Stimulated activated CD4-positive, alpha-beta T cell treated with anti-CD3 and anti-CD28 coated beads, TNF-alpha, amount 100 ng/mL, for 48 hours (primary cell): ENCODE measurements around the gene SLC22A15.
"Not testable (repeated sequence)": the region's sequence is repeated elsewhere in the genome, so short reads cannot be mapped to it uniquely, and the experiment has no call there.

Experiments
- DNase-seq, 3 donors: peaks; one replicate each; pipeline ENCODE4 v3.0.0-alpha.2; 2020; ENCODE audit warnings: low read depth in 3 of 3

SLC22A15 gene

DNA sequence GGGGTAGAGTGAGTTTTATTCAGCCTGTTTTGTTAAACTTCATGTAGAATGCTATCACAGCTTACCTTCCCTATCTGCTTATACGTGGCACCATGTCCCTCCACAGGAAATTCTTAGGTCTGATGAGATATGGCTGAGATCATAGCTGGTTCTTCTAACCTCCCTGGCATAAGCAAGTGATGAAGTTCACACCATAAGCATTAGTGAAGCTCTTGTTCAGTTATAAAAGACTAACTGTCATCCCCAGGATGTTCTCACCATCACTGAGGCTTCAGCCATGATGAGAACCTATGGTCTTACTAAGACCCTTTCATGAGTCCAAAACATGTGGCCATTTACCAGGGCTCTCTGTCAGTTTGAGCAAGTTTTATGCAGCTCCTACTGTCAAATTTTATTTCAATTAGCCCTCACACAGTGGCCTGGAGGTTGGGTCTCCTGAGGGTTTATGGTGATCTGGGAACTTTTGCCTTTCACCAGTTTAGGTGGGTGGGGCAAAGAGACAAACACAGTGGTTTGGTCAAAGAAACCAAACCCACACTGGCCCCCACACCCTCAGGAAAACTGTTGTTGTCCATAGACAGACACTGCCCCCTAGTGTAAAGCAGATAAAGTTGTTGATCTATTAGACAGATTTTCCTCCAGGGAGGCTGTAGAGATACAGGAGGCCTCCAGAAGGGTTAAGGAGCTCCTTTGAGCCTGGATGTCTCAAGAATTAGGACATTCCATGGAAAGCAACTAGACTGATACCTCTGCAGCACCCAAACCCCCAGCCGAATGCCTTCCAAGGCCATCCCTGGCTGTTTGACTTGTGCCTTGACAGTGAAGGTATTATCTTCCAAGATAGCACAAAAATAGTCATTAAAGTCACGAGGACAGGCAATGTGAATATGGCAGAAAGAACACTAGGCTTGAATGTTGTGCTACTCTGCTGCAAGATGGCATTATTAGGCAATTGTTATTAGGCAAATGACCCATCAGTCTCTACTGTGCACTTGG, 5.0 kb downstream of the SLC22A15 start:
- DNase-seq, result no peak

GRCh38 chr1:115982400-115982799, 6.1 kb downstream of the SLC22A15 start:
- DNase-seq, result no peak

DNA sequence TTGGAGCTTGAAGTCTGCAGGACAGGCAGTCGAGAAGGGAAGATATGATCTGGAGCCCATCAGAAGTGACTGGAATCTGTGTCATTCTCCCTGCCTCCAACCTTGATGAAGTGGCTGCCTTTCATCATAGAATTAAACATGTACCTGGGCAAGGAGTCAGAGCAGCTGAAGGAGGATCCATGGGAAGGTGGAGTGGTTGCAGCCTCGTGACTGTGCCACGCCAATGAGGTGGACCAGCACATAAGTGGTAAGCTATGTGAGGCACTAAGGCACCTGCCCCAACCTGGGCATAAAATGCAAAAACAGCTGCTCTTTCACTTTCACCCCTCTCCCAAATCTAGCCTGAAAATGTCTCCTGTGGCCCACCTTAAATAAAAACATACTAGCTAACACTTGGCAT, 7.3 kb downstream of the SLC22A15 start:
- DNase-seq, result no peak

- no peak for DNase-seq
Measured at GRCh38 chr1:115987623-115988022, 11.3 kb downstream of the SLC22A15 start.

- no peak for DNase-seq
Measured at GRCh38 chr1:115988953-115989352, 12.6 kb downstream of the SLC22A15 start.

DNA sequence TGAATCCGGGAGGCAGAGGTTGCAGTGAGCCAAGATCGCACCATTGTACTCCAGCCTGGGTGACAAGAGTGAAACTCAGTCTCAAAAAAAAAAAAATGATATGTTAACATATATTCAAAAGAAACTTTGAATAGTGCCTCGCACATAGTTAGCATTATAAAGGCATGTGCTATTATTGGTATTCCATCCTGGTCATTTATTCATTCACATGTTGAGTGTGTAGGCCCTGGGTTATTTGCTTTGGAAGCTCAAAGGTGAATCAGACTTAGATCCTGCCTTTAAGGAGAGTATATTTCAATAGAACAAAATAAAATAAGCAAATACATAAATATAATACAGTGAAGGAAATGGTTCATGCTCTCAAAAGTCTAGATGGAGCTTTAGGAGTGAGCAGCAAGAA, 13.4 kb downstream of the SLC22A15 start:
- no peak for DNase-seq

DNA sequence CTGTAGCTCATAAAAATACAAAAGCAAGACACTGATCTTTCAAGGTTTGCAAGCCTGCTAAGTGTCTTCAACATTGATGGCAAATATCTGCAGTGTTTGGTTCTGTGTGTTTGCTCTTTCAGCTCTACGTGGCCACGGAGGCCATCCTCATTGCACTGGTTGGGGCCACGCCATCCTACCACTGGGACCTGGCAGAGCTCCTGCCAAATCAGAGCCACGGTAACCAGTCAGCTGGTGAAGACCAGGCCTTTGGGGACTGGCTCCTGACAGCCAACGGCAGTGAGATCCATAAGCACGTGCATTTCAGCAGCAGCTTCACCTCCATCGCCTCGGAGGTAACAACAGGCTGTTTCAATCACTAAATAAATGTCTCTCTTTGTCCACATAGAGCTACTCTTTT, 15.6 kb downstream of the SLC22A15 start:
- no peak for DNase-seq

DNA sequence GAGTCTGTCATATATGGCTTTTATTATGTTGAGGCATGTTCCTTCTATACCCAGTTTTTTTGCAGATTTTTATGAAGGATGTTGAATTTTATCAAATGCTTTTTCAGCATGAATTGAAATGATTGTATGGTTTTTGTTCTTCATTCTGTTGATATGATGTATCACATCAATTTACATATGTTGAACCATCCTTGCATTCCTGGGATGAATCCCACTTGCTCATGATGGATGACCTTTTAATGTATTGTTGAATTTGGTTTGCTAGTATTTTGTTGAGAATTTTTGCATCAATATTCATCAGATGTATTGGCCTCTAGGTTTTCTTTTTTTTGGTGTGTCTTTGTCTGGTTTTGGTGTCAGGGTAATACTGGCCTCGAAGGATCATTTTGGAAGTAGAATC, 21.6 kb downstream of the SLC22A15 start:
- not testable (repeated sequence) for DNase-seq

DNA sequence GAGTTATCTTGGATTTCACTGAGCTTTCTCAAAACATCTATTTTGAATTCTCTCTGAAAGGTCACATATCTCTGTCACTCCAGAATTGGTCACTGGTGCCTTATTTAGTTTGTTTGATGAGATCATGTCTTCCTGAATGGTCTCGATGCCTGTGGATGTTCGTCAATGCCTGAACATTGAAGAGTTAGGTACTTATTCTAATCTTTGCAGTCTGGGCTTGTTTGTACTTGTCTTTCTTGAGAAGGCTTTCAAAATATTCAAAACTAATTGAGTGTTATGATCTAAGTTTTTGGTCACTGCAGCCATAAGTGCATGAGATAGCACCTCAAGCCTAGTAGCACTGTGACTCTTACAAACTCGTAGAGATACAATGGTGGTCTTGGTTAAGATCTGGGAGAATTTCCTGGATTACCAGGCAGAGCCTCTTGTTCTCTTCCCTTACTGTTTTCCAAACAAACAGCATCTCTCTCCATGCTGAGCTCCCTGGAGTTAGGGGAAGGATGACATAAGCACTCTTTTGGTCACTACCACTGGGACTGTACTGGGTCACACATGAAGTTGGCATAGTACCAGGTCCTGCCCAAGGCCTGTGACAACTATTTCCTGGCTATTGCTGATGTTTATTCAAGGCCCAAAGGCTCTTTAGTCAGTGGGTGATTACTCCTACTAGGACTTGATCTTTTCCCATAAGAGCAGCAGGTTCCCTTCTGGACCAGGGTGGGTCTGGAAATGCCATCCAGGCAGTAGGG, 25.6 kb downstream of the SLC22A15 start:
- no peak for DNase-seq

DNA sequence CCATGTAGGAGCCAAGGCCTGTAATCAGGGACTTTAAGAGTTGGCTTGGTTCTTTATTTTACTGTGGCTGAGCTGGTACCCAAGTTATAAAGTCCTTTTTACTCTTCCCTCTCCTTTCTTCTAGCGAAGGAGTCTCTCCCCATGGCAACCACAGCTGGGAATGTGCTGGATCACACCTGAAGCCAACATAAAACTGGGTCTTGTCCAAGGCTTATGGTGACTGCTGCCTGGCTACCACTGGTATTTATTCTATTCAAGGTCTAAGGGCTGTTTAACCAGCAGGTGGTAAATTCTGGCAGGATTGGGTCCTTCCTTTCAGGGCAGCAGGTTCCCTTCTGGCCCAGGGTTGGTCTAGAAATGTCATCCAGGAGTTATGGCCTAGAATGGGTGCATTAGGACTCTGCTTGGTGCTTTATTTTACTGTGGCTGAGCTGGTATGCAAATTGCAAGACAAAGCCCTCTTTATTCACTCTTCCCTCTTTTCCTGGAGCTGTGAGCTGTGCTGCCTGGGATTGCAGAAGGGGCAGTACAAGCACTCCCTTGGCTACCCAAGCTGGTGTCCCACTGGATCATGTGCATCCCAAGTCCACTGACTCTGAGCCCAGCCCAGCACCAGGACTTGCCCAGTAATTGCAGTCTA, 26.6 kb downstream of the SLC22A15 start:
- DNase-seq, result no peak

GRCh38 chr1:116003823-116004222, 27.5 kb downstream of the SLC22A15 start:
- no peak for DNase-seq

DNA sequence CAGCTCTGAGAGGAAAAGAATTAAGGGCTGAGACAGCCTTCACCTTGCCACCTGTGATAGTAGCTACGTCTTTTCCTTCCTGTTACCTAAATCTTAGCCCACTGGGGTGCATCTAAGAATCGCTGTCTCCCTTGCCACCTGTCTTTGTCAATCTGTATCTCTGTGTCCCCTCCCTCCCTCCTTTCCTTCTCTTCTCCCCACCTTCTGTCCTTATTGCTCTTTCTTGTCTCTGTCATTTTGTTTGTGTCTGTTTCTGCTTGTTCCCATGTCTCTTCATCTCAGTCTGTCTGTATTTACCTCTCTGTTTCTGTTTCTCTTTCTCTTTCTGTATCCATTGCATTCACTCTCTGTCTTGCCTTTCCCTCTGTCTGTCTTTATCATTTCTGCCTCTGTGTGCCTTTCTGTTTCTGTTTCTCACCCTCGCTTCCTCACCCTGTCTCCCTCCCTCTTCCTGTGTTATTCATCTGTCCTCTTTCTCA, 30.2 kb downstream of the SLC22A15 start:
- DNase-seq, result no peak

GRCh38 chr1:116008656-116009390, 32.5 kb downstream of the SLC22A15 start:
- DNase-seq, result no peak

GRCh38 chr1:116012716-116013115, 36.4 kb downstream of the SLC22A15 start:
- no peak for DNase-seq

GRCh38 chr1:116015679-116016078, 39.4 kb downstream of the SLC22A15 start:
- DNase-seq, result no peak

DNA sequence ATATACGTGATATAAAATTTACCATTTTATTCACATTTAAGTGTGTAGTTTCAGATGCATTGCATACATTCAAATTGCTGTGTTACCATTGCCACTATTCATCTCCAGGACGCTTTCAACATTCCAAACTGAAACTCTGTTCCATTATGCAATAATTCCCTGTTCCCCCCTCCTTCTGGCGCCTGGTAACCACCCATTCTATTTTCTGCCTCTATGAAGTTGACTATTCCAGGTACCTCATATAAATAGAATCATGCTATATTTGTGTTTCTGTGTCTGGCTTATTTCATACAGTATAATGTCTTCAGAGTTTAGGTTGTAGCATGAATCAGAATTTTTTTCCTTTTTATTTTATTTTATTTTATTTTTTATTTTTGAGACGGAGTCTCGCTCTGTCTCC, 41.7 kb downstream of the SLC22A15 start:
- no peak for DNase-seq

DNA sequence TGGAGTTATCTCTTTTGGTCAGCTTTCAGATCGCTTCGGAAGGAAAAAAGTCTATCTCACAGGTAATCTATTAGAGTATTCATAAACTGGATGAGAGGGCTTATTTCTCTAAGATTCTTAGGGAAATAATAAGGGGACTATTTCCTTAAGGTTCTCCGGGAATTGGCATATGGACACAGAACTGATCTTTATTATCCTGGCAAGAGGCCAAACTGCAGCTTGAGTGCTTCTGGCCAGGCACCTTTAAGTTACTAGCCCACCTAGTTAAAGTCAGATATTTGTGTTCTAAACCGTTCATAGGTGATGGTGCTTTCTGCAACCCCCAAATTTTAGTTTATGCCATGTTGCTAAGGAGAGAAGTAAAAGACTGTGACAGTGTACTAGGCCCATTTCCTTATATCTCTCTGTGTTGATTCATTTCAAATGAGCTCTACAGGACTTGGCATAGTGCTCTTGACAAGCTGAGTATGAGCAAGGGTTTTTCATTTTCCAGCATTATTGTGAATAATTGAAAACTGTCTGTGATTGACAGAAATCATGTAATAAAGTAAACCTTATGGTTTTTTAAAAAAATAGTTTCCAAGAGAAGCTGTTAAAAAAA, 43.4 kb downstream of the SLC22A15 start:
- DNase-seq, result no peak

GRCh38 chr1:116020668-116021272, 44.5 kb downstream of the SLC22A15 start:
- DNase-seq, result peak in 2 of 3 donors; percentile 5 to 8

DNA sequence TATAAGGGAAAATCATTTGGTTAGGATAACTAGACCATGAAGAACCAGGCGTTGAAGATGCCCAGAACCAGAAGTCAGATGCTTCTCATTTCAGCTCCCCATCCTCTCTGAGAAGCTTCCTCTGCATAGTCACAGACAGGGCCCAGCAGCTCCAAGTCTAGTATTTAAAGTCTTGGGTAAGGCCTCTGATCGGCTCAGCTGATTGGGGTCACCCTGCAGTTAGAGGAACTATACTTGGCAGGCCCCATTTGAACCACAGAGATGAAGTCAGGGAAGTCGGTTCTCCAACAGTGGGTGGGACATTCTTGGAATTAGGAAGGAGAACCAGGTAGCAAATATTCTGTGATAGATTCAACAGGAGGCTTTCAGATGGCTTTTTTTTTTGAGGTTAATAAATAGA, 48.3 kb downstream of the SLC22A15 start:
- no peak for DNase-seq

DNA sequence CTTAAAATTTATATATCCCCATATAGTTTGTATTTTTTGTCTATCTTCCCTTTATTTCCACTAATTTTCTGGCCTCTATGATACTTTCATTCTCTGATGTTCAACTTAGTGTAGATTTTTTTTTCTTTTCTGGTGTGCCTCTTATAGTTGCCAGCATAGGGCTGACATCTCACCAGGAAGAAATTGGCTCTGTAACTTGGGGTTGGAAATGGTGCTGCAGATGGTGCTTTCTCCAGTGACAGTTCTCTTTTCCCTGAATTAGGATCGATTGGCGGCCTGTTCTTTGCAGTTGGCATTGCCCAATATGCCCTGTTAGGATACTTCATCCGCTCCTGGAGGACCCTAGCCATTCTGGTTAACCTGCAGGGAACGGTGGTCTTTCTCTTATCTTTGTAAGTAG, 50.3 kb downstream of the SLC22A15 start:
- DNase-seq, result no peak
